ENCODE results near the gene DUSP8.
"Not testable (repeated sequence)": the region's sequence is repeated elsewhere in the genome, so short reads cannot be mapped to it uniquely, and the experiment has no call there.

Gene DUSP8

DNA sequence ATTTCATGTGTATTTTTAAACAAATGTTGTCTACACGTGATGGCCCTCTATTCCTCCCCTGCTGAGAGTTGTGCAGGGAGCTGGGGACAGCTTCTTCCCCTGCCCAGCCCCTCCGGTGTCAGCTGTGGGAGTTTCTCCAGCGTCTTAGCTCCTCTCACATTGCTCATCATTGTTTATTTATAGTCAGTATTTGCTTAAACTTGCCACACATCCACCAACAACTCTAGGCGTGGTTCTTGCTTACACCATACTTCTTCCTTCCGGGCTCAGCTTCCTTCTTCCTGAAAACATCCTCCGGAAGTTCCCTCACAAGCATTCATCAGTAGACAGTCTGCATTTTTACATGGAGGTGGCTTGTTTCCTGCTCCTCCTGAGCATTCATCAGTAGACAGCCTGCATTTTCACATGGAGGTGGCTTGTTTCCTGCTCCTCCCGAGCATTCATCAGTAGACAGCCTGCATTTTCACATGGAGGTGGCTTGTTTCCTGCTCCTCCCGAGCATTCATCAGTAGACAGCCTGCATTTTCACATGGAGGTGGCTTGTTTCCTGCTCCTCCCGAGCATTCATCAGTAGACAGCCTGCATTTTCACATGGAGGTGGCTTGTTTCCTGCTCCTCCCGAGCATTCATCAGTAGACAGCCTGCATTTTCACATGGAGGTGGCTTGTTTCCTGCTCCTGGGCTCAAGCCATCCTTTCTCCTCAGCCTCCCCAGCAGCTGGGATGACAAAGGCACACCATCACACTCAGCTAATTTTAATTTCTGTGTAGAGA lies 17.3 kb upstream of the DUSP8 start:
- FAIRE-seq: not testable (repeated sequence)

DNA sequence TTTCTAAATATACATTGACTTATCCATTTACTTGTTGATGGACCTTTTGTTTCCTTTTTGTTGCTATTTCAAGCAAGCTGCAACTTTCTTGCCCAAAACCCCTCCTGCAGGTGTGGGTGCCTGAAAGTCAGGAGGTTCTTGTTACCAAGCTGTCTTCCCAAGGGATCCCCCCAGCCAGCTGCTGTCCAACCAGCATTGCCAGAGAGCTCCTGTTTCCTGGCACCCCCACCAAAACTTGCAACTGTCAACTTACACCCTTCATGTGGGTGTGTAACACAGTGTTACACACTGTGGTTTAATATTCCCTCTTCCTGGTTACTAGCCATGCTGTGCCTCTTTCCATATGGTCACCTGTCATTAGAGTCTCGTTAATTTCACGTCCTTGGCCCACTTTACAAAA lies 14.6 kb upstream of the DUSP8 start:
- no peak for FAIRE-seq

DNA sequence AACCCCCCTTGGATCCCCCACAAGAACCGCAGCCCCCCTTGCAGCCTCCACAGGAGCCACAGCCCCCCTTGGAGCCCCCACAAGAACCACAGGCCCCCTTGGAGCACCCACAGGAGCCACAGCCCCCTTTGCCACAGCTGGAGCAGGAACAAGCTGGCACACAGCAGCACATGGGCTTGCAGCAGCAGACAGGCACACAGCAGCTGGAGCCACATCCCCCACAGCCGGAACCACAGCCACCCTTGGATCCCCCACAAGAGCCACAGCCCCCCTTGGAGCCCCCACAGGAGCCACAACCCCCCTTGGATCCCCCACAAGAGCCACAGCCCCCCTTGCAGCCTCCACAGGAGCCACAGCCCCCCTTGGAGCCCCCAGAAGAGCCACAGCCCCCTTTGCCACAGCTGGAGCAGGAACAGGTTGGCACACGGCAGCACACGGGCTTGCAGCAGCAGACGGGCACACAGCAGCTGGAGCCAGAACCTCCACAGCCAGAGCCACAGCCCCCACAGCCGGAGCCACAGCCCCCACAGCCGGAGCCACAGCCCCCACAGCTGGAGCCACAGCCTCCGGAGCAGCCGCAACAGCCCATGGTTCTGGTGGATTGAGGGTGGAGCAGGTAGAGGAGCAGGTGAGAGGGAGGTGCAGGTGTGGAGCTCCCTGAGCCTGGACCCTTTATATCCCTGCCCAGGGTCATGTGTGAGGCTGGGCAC lies 12.7 kb upstream of the DUSP8 start, which contains the start of gene KRTAP5-1:
TSS of gene KRTAP5-1 (minus strand) at position 623 of the 710 bp plus-strand sequence. CDS start at position 589, 34 bp downstream.
- FAIRE-seq: not testable (repeated sequence)

DNA sequence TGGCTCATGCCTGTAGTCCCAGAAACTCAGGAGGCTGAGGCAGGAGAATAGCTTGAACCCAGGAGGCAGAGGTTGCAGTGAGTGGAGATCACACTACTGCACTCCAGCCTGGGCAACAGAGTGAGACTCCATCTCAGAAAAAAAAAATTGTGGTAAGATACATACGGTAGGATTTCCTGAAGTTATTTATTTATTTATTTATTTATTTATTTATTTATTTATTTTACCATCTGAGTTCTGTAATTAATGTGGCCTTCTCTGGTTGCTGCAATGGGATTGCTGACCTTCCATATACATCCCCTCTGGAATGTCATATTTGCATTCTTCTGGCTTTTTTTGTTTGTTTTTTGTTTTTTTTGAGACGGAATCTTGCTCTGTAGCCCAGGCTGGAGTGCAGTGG lies 10.8 kb upstream of the DUSP8 start:
- not testable (repeated sequence) for FAIRE-seq

DNA sequence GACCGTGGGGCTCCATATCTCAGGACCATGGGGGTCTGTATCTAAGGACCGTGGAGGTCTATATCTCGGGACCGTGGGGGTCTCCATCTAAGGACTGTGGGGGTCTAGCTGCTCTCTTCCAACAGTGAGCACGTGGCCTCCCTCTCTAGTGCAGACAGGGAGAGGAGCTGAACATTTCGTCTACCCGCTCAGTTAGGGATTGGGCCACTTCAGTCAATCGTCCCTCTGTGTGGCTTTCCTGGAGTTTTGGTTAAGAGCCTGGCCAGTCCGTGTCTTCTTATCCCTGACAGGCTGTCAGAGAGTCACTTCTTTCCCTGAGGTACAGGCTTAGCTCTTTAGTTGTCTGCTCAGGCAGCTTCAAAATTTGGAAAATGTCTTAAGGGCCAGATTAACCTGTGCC lies 9.9 kb upstream of the DUSP8 start:
- FAIRE-seq: no peak

DNA sequence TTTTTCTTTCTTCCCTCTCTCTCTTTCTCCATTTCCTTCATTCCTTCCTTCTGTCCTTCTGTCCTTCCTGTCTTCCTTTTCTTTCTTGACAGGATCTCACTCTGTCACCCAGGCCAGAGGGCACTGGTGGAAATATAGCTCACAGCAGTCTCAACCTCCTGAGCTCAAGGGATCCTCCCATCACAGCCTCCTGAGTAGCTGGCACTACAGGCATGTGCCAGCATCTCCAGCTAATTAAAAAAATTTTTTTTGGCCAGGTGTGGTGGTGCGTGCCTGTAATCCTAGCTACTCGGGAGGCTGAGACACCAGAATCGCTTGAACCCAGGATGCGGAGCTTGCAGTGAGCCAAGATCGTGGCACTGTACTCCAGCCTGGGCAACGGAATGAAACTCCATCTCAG lies 4.8 kb upstream of the DUSP8 start:
- FAIRE-seq: no peak

DNA sequence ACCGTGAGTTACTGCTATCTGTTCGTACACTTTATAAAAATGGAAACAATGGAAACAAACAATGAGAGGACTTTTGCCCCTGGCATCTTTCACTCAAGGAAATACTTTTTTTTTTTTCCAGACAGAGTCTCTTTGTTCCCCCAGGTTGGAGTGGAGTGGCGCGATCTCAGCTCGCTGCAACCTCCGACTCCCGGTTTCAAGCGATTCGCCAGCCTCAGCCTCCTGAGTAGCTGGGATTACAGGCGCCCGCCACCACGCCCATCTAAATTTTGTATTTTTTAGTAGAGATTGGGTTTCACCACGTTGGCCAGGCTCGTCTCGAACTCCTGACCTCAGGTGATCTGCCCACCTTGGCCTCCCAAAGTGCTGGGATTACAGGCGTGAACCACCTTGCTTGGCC lies 3.7 kb upstream of the DUSP8 start:
- not testable (repeated sequence) for FAIRE-seq

DNA sequence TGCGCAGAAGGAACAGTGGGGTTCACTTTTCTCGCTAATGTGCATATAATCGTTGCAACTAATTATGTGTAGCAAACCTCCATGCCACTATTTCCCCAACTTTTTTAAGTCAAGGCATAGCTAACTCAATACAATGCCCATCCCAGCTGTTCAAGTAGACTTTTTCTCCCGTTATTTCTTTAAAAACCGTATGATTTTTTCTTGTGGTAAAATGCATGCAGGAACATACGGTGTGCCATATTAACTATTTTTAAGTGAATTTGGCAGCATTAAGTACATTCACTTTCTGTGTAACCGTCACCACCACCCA lies 2.8 kb upstream of the DUSP8 start:
- no peak for FAIRE-seq

DNA sequence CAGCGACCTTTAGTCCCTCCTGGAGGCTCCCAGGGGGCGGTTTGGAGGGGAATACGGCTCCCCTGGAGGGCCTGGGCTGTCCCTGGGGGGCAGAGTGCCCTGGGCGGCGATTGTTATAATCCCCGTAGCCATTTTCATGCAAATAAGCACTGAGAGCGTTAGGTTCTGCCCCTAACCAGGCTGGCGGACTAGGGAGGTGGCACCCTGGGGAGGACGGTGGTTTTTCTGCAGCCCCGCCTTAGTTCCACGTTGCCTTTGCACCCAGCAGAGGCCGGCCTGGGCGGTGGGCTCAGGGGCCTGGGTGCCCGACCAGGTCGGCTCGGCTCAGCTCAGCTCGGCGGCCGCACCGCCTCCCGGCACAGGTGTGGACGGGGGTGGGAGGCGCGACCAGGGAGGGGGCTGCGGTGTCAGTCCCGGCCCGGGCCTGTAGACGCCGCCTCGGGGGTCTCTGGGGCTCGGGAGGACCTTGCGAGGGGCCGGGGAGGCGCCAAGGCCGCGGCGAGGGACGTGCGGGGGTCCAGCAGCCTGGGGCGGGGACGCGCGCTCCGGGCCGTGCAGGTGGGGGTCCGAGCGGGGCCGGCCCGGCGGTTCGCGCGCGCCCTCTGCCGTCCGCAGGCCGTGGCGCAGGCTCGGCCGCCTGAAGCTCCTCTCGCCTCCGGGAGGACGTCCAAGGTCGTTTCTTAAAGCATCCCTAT lies 2.3 kb upstream of the DUSP8 start:
- FAIRE-seq: no peak

DNA sequence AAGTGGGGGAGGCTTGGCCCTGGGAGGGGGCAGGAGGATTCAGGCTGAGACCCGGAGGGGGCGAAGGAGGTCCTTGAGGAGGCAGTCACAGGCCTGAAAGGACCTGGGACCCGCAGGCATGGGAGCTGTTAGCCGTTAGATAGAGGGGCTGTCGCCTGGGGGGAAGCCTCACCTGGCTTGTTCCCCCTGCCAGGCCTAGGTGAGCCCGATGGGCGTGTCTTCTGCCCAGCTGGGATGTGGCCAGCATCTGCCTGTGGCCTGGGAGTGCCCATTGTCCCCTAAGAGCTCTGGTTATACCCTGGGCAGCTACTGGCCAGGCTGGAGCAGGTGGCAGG lies 1.8 kb upstream of the DUSP8 start:
- FAIRE-seq: no peak

DNA sequence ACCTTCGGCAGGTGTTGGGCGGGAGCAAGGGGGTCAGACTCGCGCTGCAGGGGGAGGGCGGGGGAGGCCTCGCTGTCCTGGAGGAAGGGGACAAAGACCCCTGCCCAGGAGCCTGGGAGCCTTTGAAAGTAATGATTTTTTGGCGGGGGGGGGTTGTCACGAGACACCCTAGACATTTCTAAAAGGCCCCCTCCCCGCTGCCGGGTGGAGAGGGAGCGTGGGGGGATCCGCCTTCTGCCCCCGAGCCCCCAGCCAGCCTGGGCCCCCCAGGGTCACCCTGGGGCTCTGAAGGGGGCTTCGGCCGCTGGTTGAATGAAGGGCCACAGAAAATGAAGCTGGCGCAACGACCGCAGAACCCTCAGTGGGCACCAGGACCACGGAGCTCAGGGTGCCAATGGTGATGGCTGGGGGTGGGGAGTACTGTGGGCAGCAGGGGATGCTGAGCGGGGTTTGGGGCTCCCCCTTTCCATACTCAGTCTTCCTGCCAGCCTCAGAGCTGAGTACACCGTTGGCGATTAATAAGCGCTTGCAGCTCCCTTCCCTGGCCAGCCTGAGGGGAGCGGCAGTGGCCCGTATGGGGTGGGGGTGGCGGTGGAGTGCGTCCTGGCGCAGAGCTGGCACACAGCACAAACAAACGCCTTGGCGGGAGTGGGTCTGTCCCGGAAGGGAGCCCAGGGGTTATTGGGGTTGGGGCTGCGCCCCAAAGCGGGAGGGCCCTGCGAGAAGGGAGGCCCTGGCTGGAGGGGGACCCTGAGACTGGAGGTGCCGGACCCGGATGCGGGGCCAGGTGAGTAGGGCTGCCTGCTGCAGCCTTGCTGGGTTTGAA lies 1.2 kb upstream of the DUSP8 start:
- FAIRE-seq: no peak

DNA sequence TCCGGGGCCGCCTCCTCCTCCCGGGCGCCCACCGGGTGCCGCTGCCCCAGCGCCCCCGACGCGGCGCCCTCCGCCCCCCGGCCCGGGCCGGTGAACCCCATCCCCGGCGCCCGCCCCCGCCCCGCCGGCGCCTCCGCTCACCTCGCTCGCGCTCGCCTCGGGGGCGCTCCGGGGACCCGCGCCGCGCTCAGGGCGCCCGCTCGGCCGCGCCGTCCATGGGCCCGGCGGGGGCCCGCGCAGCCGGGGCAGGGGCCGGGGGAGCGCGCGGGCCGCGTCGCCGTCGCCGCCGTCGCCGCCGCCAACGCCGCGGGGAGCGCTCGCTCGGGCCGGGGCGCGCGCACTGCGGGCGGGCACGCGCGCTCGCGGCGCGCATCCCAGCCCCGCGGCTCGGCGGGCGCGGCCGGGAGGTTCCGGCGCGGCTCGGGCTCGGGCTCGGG lies 293 bp downstream of the DUSP8 start:
- no peak for FAIRE-seq

DNA sequence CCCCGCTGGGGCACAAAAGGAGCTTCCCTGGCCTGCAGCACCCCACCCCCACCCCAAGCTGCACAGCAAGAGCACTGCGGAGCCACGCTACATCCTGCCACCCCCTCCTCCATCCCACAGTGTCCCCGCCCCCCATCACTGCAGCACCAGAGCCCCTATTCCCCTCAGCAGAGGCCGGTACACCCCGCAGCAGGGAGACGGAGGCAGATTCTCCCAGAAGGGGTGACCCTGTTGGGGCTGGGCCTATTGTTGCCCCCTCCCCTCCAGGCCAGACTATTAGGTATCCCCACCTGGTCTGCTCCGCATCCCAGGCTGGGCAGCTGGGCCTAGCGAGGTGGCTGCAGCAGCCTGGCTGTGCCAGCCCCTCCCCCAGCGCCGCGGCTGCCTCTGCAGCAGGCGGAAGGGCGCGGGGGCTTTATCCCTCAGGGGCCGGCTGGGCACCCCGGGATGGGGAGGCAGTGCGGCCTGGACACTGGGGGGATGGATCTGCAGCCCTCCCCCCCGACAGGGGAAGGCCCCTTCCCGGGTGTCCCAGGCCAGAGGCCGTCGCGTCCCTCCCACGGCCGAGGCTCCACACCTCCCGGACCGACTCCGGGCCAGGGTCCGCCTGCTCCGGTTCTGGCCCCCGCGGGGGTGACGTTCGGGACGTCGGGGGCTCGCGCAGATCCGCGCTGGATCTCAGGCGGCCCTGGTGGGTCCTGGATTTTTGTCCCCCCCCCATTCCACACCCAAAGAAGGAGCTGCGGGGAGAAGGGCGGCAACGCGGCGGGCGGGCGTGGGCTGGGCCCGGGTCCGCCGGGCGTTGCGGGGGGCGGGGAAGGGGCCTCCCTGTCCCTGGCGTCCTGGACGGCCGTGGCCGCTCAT lies 943 bp downstream of the DUSP8 start:
- FAIRE-seq: no peak

DNA sequence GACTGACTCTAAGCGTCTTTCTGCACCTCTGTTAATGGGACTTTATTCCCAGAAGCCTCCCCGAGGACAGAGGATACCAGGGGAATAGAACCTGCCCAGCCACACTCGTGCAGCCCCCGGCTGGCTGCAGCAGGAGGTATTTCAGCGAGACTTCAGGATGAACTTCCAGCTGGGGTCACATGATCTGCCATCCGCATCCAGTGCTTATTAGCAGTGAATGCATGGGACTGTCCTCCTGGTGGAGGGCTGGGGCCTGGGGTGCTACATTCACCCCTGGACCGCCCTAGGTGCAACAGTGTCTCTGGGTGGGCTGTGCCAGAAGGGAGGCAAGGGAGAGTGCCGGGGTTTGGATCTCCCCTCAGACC lies 1.6 kb downstream of the DUSP8 start:
- no peak for FAIRE-seq

DNA sequence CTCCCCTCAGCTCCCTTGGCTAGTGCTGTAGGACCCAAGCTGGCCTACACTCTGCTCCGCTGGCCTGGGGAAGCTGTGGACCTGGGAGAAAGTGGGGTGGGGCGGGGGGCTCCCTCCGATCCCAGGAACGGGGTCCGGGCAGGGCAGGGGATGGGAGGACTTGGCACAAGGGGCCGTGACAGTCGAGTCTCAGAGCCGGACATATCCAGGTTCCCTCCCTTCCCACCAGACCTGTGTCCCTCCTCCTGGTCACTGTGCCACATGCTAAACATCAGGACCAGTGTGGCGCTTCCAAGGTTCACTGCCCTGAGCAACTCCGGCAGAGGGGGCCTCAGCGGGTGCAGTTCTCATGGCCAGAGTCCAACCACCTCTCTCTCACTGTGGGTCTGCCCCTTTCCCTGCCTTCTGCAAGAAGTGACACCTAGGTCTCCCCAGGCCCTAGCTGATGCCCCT lies 2.0 kb downstream of the DUSP8 start:
- no peak for FAIRE-seq

DNA sequence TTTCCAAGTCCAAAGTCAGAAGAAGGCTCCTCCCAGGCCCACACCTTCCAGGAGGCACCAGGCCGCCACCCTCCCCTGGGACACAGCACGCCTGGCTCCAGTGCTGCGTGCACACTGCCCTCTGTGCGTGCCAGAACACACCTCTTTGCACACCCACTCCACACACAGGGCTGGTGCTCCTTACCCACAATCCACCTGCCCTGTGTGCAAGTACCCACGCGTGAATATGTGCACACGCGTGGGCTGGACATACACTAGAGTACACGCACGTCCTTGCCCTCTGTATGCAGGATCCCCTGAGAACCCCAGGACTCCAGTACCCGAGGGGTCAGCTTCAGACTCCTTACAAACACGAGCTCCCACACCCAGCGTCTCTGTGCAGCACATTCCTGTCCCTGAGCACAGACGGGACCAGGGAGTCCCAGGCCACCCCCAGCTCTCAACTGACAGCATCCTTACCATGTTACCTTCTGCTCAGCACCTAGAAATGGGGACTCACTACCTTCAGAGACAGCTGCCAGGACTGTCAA lies 2.8 kb downstream of the DUSP8 start:
- FAIRE-seq: no peak

DNA sequence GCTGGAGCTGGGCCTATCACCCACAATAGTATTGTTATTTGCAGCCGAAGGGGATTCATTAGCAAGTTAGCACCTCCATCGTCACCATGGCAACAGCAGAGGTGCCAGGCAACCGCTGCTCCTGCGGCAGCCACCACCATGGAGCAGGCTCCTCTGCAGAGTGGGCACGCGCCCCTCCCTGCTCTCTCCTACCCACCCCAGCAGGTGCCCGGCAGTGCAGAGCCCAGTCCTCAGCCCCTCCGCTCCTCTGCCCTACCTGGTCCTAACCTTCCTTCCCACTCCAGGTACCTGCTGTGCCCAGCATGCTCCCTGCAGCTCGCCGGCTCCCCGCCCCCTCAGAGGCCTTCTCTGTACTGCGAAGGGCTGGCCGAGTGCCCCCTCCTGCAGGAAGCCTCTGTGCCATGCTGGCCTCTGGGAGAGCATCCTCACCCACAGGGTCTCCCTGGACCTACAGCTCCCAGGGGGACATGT lies 3.6 kb downstream of the DUSP8 start:
- FAIRE-seq: no peak

DNA sequence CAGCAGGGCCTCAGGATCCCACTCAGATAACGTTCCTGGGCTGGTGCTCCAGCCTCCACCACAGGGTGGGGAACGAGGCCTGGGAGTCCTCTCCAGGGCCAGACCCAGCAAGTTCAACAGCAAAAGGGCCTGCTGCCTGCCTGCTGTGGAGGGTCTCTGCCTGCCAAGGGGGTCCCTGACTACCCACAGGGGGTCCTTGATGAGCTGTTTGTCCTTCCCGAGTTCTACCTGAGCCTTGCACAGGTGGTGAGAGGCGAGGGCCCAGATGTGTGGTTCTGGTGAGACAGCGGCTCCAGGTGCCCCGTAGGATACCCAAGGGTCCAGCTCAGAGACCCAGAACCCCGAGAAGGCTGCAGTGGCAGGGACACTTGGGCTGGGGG lies 4.4 kb downstream of the DUSP8 start:
- FAIRE-seq: no peak

DNA sequence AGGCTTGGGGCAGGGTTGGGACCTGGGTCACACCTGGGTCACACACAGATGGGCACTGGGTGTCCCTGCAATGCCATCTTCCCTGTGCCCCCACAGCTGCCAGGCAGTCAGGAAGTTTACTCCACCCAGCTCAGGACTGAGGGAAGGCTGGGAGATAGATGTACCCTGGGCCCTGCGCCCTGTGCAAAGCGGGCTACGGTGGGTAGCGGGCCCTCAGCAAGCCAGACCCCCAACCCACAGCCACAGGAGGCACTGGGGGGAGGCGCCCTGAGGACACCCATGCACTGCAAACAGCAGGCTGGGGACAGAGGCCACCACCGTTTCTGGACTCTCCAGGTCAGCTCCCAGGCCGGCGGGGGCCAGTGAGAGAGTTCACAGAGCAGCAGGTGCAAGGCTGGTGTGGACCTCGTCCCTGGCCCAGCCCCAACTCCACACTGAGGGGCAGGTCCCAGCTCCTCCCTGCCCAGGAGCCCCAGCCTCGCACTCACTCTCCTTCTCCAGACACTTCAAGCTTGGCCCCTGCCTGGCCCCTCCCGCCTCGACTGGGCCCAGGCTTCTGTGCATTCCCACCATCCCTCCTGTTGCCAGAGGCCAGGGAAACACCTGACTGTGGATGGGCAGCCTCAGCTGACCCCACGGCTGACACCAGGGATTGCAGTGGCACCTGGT lies 4.9 kb downstream of the DUSP8 start:
- FAIRE-seq: no peak

DNA sequence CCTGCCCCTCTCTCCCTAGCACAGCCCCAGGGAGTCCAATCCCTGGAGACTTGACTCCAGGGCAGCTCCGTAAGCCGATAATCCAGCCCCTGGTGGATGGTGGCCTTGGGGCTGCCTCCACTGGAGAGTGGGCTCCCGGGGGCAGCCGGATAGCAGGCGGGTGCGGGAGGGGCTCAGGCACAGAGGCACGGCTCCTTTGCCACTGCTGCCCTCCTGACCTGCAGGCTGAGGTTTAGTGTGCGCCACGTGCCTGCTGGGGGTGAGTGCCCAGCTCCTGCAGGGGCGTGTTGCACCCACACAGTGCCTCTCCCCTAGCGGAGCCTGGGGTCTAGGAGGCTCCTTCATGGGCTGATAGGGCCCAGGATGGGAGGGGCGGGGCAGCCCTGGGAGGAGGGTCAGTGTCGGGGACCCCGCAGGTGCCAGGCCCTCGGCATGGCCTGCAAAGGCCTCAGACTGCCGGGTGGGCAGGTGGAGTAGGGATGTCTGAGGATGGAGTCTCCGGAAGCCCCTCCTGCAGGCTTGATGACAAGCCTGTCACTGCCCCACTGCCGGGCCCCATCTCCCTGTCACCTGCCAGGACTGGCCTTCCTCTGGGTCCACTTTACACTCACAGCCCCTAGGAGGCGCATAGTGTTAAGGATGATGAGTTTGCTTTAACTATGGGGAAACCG lies 5.6 kb downstream of the DUSP8 start:
- FAIRE-seq: no peak

DNA sequence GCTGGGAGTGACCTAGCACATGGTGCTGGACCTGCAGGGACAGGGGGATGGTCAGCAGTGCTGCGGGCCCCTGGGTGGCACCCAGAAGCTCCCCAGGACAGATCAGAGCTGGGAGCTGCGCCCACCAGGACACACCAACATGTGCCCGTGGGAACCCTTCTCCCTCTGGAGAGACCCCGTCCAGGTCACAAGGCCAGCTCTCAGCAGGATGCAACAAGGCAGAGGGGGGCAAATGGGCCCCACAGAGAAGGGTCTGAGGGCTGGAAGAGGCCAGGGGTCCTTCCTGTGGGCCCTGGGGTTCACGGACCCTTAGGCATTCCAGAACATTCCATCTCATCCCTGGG lies 6.2 kb downstream of the DUSP8 start:
- no peak for FAIRE-seq
